Subcutaneous adipose tissue (tissue), 4 donors: ENCODE results near the gene OTX2. TPM values are rescaled to one million over a fixed set of nuclear protein-coding genes. Genes with fewer than 3 reads are reported as not detected.

Experiments used
- CTCF ChIP-seq: fragments of 450-650 bp; IDR thresholded peaks from one replicate; pipeline ENCODE4 v1.5.1; 2016; ENCODE audit warnings: low read depth, mild to moderate bottlenecking, control low read depth, antibody characterized with exemption, moderate library complexity
- total RNA-seq, 4 donors: library from RNA; depleted of rRNA; stranded (reverse); fragments of >200 nt; gene quantifications; one replicate each; pipeline ENCODE4 v1.1.0, GENCODE V29; 2016

Gene OTX2
- total RNA-seq: not detected

- TF ChIP-seq CTCF: no peak
These were observed at the start of gene OTX2 for GRCh38 chr14:56810147-56810719. OTX2 (minus strand) TSS chr14:56810479; CDS start chr14:56805456, 5,023 bp downstream.

GRCh38 chr14:56858422-56858821, 48.1 kb upstream of the OTX2 start:
- no peak for TF ChIP-seq CTCF

- no peak for TF ChIP-seq CTCF
These were observed 46.9 kb upstream of the OTX2 start for GRCh38 chr14:56857216-56857615.

- no peak for TF ChIP-seq CTCF
These were observed 45.7 kb upstream of the OTX2 start for GRCh38 chr14:56855891-56856461.

- no peak for TF ChIP-seq CTCF
These were observed 44.0 kb upstream of the OTX2 start for GRCh38 chr14:56854325-56854724.

GRCh38 chr14:56846970-56847930, 37.0 kb upstream of the OTX2 start:
- TF ChIP-seq CTCF: no peak

- no peak for TF ChIP-seq CTCF
These were observed 34.2 kb upstream of the OTX2 start for GRCh38 chr14:56844406-56845002.
